MM.1S (cell line): ENCODE data around the gene C10orf95.

Experiments
- DNase-seq: peaks from one replicate; pipeline ENCODE4 v3.0.0-alpha.2; 2015
- H2AFZ ChIP-seq: fragments of 300-600 bp; sonication (generic); 2 replicates; pipeline ENCODE4 v1.6.0; 2016; ENCODE audit warnings: antibody characterized with exemption, low read length
- H3F3A ChIP-seq: fragments of 300-600 bp; sonication (generic); 2 replicates; pipeline ENCODE4 v1.6.1; 2016; ENCODE audit warnings: mild to moderate bottlenecking, antibody characterized with exemption, low read length, moderate library complexity, mixed read lengths; ENCODE audit not compliant: insufficient read depth
- H3K27ac ChIP-seq: fragments of 300-600 bp; sonication (generic); 2 replicates; pipeline ENCODE4 v1.5.1; 2016; ENCODE audit warnings: mild to moderate bottlenecking, low read length
- H3K27me3 ChIP-seq: fragments of 300-600 bp; sonication (generic); replicated peaks from 2 replicates; pipeline ENCODE4 v1.6.0; 2016; ENCODE audit warnings: low read length; ENCODE audit not compliant: insufficient read depth
- H3K36me3 ChIP-seq: fragments of 300-600 bp; sonication (generic); replicated peaks from 2 replicates; pipeline ENCODE4 v1.6.1; 2016; ENCODE audit warnings: mild to moderate bottlenecking, low read length, mixed read lengths; ENCODE audit not compliant: insufficient read depth
- H3K4me1 ChIP-seq: fragments of 300-600 bp; sonication (generic); 2 replicates; pipeline ENCODE4 v1.6.1; 2016; ENCODE audit warnings: low read length, mixed read lengths
- H3K4me2 ChIP-seq: fragments of 300-600 bp; sonication (generic); 2 replicates; pipeline ENCODE4 v1.6.0; 2016; ENCODE audit warnings: low read depth, low read length
- H3K4me3 ChIP-seq: fragments of 300-600 bp; sonication (generic); 2 replicates; pipeline ENCODE4 v1.5.1; 2016; ENCODE audit warnings: low read length, mixed read lengths
- H3K79me2 ChIP-seq: fragments of 300-600 bp; sonication (generic); 2 replicates; pipeline ENCODE4 v1.6.1; 2016; ENCODE audit warnings: mixed run types, low read length, mixed read lengths
- H3K9ac ChIP-seq: fragments of 300-600 bp; sonication (generic); 2 replicates; pipeline ENCODE4 v1.6.1; 2016; ENCODE audit warnings: low read length, mixed read lengths
- H3K9me2 ChIP-seq: fragments of 300-600 bp; sonication (generic); replicated peaks from 2 replicates; pipeline ENCODE4 v1.6.1; 2016; ENCODE audit warnings: mild to moderate bottlenecking, low read length, mixed read lengths; ENCODE audit not compliant: insufficient read depth
- H3K9me3 ChIP-seq: fragments of 300-600 bp; sonication (generic); replicated peaks from 2 replicates; pipeline ENCODE4 v1.6.1; 2016; ENCODE audit warnings: mild to moderate bottlenecking, low read length, mixed read lengths; ENCODE audit not compliant: insufficient read depth
- H4K20me1 ChIP-seq: fragments of 300-600 bp; sonication (generic); 2 replicates; pipeline ENCODE4 v1.6.1; 2016; ENCODE audit warnings: mild to moderate bottlenecking, low read length, moderate library complexity, mixed read lengths; ENCODE audit not compliant: insufficient read depth
- CTCF ChIP-seq: fragments of 300-600 bp; sonication (generic); IDR thresholded peaks from 2 replicates; pipeline ENCODE4 v1.5.1; 2016; ENCODE audit warnings: antibody characterized with exemption, low read length, mixed read lengths
- EZH2 ChIP-seq: fragments of 300-600 bp; sonication (generic); optimal IDR thresholded peaks from 2 replicates; pipeline ENCODE3; 2017; ENCODE audit warnings: low read depth, mild to moderate bottlenecking, antibody characterized with exemption, low read length, mixed read lengths
- EZH2phosphoT487 ChIP-seq: fragments of 300-600 bp; sonication (generic); IDR thresholded peaks from 2 replicates; pipeline ENCODE4 v1.6.1; 2018; ENCODE audit warnings: antibody characterized with exemption, low read length

C10orf95 gene

GRCh38 chr10:102476466-102477141 lies 25.3 kb upstream of the C10orf95 start:
- TF ChIP-seq EZH2phosphoT487, result no peak
- no peak for TF ChIP-seq EZH2
- TF ChIP-seq CTCF, result no peak
- DNase-seq, result no peak
- H3K27ac ChIP-seq, result no peak overlapping the region
- H3K9me3 ChIP-seq, result no peaks in the 10 kb centered on the region
- H3F3A ChIP-seq, result peaks cover 5% of the 10 kb centered on the region; the same call in 1 of the 2 replicates
- H3K9me2 ChIP-seq, result no peaks in the 10 kb centered on the region
- no peaks in the 10 kb centered on the region for H3K27me3 ChIP-seq
- no peaks in the 10 kb centered on the region for H3K4me1 ChIP-seq
- no peak overlapping the region for H3K4me2 ChIP-seq
- no peak overlapping the region for H3K4me3 ChIP-seq
- H4K20me1 ChIP-seq, result no peaks in the 10 kb centered on the region
- H3K79me2 ChIP-seq, result no peaks in the 10 kb centered on the region
- H2AFZ ChIP-seq, result no peak overlapping the region
- H3K36me3 ChIP-seq, result no peaks in the 10 kb centered on the region
- H3K9ac ChIP-seq, result no peak overlapping the region

- H3F3A ChIP-seq, result peaks cover 5% of the 10 kb centered on the region; the same call in 1 of the 2 replicates
- no peaks in the 10 kb centered on the region for H3K79me2 ChIP-seq
- no peak overlapping the region for H3K27ac ChIP-seq
- no peaks in the 10 kb centered on the region for H3K27me3 ChIP-seq
- H3K4me3 ChIP-seq, result no peak overlapping the region
- TF ChIP-seq EZH2 (no peak), EZH2phosphoT487 (no peak), CTCF (no peak)
- no peak for DNase-seq
- H3K9me2 ChIP-seq, result no peaks in the 10 kb centered on the region
- no peak overlapping the region for H2AFZ ChIP-seq
- no peaks in the 10 kb centered on the region for H3K36me3 ChIP-seq
- H3K4me1 ChIP-seq, result no peaks in the 10 kb centered on the region
- no peak overlapping the region for H3K9ac ChIP-seq
- H3K4me2 ChIP-seq, result no peak overlapping the region
- no peaks in the 10 kb centered on the region for H3K9me3 ChIP-seq
- no peaks in the 10 kb centered on the region for H4K20me1 ChIP-seq
Observed at GRCh38 chr10:102475451-102476040, 24.2 kb upstream of the C10orf95 start.

GRCh38 chr10:102473445-102474331 lies 22.3 kb upstream of the C10orf95 start:
- H3K27me3 ChIP-seq, result no peaks in the 10 kb centered on the region
- H3K4me1 ChIP-seq, result no peaks in the 10 kb centered on the region
- no peak overlapping the region for H2AFZ ChIP-seq
- H3K36me3 ChIP-seq, result no peaks in the 10 kb centered on the region
- DNase-seq, result no peak
- no peaks in the 10 kb centered on the region for H3K79me2 ChIP-seq
- H3F3A ChIP-seq, result no peaks in the 10 kb centered on the region
- no peaks in the 10 kb centered on the region for H3K9me2 ChIP-seq
- H3K4me3 ChIP-seq, result no peak overlapping the region
- no peak for TF ChIP-seq EZH2
- no peak for TF ChIP-seq EZH2phosphoT487
- TF ChIP-seq CTCF, result no peak
- no peaks in the 10 kb centered on the region for H4K20me1 ChIP-seq
- no peak overlapping the region for H3K9ac ChIP-seq
- no peak overlapping the region for H3K27ac ChIP-seq
- no peak overlapping the region for H3K4me2 ChIP-seq
- no peaks in the 10 kb centered on the region for H3K9me3 ChIP-seq
